CD4-positive, alpha-beta T cell (primary cell): ENCODE measurements around the gene NFIA. TPM values are rescaled to one million over a fixed set of nuclear protein-coding genes. Genes with fewer than 3 reads are reported as not detected.

ENCODE experiments used
- ATAC-seq: fragments of 200-7000 bp; cut with Tn5 transposase; one replicate; pipeline ENCODE4 v1.10.0; 2022; ENCODE audit warnings: mild to moderate bottlenecking; ENCODE audit not compliant: poor library complexity
- CTCF ChIA-PET: fragments of 350-600 bp; sonication (Branson Sonifier 250); formaldehyde crosslinking; loops from one replicate; lab custom pipeline; 2021; ENCODE audit warnings: antibody characterized with exemption, inconsistent platforms; lab: Charles Lee
- POLR2A ChIA-PET: fragments of 350-600 bp; sonication (Branson Sonifier 250); formaldehyde crosslinking; loops from one replicate; lab custom pipeline; 2021; ENCODE audit warnings: antibody characterized with exemption, inconsistent platforms; lab: Charles Lee
- DNase-seq, 14 experiments: peaks; one replicate each; pipeline ENCODE4 v3.0.0-alpha.2; 2013 to 2020; ENCODE audit warnings: mixed read lengths in 2 of 14
- H3K27ac ChIP-seq, 2 donors: one replicate each; pipeline versions ENCODE4 v1.5.1 to v1.7.0; 2013; ENCODE audit warnings: low read length in 2 of 2, low read depth in 1 of 2, mild to moderate bottlenecking in 1 of 2
- H3K27me3 ChIP-seq, 2 experiments: 1 replicate in 1 of 2; 2 replicates in 1 of 2; pipeline versions ENCODE4 v1.6.1 to v1.7.0; 2013; ENCODE audit warnings: low read length in 2 of 2, control low read depth in 1 of 2, mild to moderate bottlenecking in 1 of 2, moderate library complexity in 1 of 2; ENCODE audit not compliant: insufficient read depth in 2 of 2, control insufficient read depth in 1 of 2
- H3K36me3 ChIP-seq: one replicate; pipeline ENCODE4 v1.6.1; 2013; ENCODE audit warnings: low read length, control low read depth; ENCODE audit not compliant: insufficient read depth
- H3K4me1 ChIP-seq: one replicate; pipeline ENCODE4 v1.6.1; 2013; ENCODE audit warnings: low read length, control low read depth; ENCODE audit not compliant: insufficient read depth
- H3K4me3 ChIP-seq: one replicate; pipeline ENCODE4 v1.5.1; 2013; ENCODE audit warnings: mild to moderate bottlenecking, low read length, moderate library complexity
- H3K9me3 ChIP-seq, 2 experiments: 1 replicate in 1 of 2; 2 replicates in 1 of 2; pipeline versions ENCODE4 v1.6.1 to v1.7.0; 2013; ENCODE audit warnings: low read length in 2 of 2, mild to moderate bottlenecking in 2 of 2, control low read depth in 1 of 2, moderate library complexity in 1 of 2; ENCODE audit not compliant: control insufficient read depth in 1 of 2, insufficient read depth in 1 of 2
- H3K27ac Mint-ChIP-seq: one replicate; pipeline ENCODE4 v1.8.0; 2020; ENCODE audit warnings: mixed read lengths
- H3K27me3 Mint-ChIP-seq: one replicate; pipeline ENCODE4 v1.8.0; 2021; ENCODE audit warnings: mixed read lengths
- H3K36me3 Mint-ChIP-seq: one replicate; pipeline ENCODE4 v1.8.0; 2021; ENCODE audit warnings: low read depth, mixed read lengths
- H3K4me1 Mint-ChIP-seq: one replicate; pipeline ENCODE4 v1.8.0; 2021; ENCODE audit warnings: low read depth, mixed read lengths
- H3K4me3 Mint-ChIP-seq: one replicate; pipeline ENCODE4 v1.8.0; 2020; ENCODE audit warnings: mild to moderate bottlenecking, mixed read lengths
- H3K9me3 Mint-ChIP-seq: one replicate; pipeline ENCODE4 v1.8.0; 2020; ENCODE audit warnings: mixed read lengths
- CTCF ChIP-seq: fragments of 200-600 bp; IDR thresholded peaks from one replicate; pipeline ENCODE4 v1.8.0; 2022; ENCODE audit warnings: antibody characterized with exemption, mild to moderate bottlenecking
- intact Hi-C, 2 experiments: fragments of 100-400 bp; cut with DNase I in 1 of 2; cut with micrococcal nuclease in 1 of 2; formaldehyde crosslinking; loops; one replicate each; pipeline versions ENCODE4 v1.15.1 to v1.9.0; 2023 to 2025; cut with DNase I, micrococcal nuclease
- total RNA-seq, 174 experiments: library from RNA in 2 of 174; stranded (reverse) in 2 of 174; gene quantifications; one replicate each; pipeline ENCODE4 v1.2.3 and lab custom pipeline; 2021 to 2026

Gene NFIA
- total RNA-seq, 2 experiments from 2014 or later, result 4.8 to 5.9 TPM

GRCh38 chr1:61241411-61241838 is 159.1 kb downstream of the NFIA start:
- CTCF ChIA-PET, result no interaction called here
- H3K4me3 Mint-ChIP-seq, result no peak overlapping the region
- H3K9me3 Mint-ChIP-seq, result no peaks in the 10 kb centered on the region

GRCh38 chr1:61241973-61242381 is 159.6 kb downstream of the NFIA start:
- Histone ChIP-seq H3K4me3 (no peak overlapping the region), H3K27ac (no peak overlapping the region), H3K36me3 (no peaks in the 10 kb centered on the region), H3K27me3 (no peaks in the 10 kb centered on the region), H3K4me1 (no peaks in the 10 kb centered on the region), H3K9me3 (no peaks in the 10 kb centered on the region)
- CTCF ChIA-PET, result no interaction called here
- POLR2A ChIA-PET, result no interaction called here
- ATAC-seq (no peak), DNase-seq (no peak)
- Mint-ChIP-seq H3K27ac (no peak overlapping the region), H3K36me3 (no peaks in the 10 kb centered on the region), H3K4me1 (no peaks in the 10 kb centered on the region), H3K9me3 (no peaks in the 10 kb centered on the region), H3K4me3 (no peak overlapping the region), H3K27me3 (no peaks in the 10 kb centered on the region)
- intact Hi-C loops, result no loop called here
- TF ChIP-seq CTCF, result no peak

More at GRCh38 chr1:61241411-61241838, 159.1 kb downstream of the NFIA start:
- Histone ChIP-seq H3K4me3 (no peak overlapping the region), H3K4me1 (no peaks in the 10 kb centered on the region), H3K27me3 (no peaks in the 10 kb centered on the region), H3K36me3 (no peaks in the 10 kb centered on the region), H3K9me3 (no peaks in the 10 kb centered on the region), H3K27ac (no peak overlapping the region)
- intact Hi-C loops, result no loop called here
- H3K4me1 Mint-ChIP-seq, result no peaks in the 10 kb centered on the region
- H3K27me3 Mint-ChIP-seq, result no peaks in the 10 kb centered on the region
- H3K27ac Mint-ChIP-seq, result no peak overlapping the region
- no peaks in the 10 kb centered on the region for H3K36me3 Mint-ChIP-seq
- TF ChIP-seq CTCF, result no peak
- POLR2A ChIA-PET, result no interaction called here
- DNase-seq (no peak), ATAC-seq (no peak)

- Histone ChIP-seq H3K27ac (no peak overlapping the region), H3K27me3 (no peaks in the 10 kb centered on the region), H3K4me1 (no peaks in the 10 kb centered on the region), H3K4me3 (no peak overlapping the region), H3K36me3 (no peaks in the 10 kb centered on the region), H3K9me3 (no peaks in the 10 kb centered on the region)
- no peaks in the 10 kb centered on the region for H3K36me3 Mint-ChIP-seq
- intact Hi-C loops, result no loop called here
- no peaks in the 10 kb centered on the region for H3K9me3 Mint-ChIP-seq
- H3K4me1 Mint-ChIP-seq, result no peaks in the 10 kb centered on the region
- no peak for TF ChIP-seq CTCF
- ATAC-seq (no peak), DNase-seq (no peak)
- CTCF ChIA-PET, result no interaction called here
- POLR2A ChIA-PET, result no interaction called here
- no peak overlapping the region for H3K4me3 Mint-ChIP-seq
- no peak overlapping the region for H3K27ac Mint-ChIP-seq
- no peaks in the 10 kb centered on the region for H3K27me3 Mint-ChIP-seq
Observed at GRCh38 chr1:61244114-61244513, 161.8 kb downstream of the NFIA start.
